AG09309 (cell line): ENCODE data around the gene MUCL3.

Experiments
- DNase-seq: peaks from one replicate; pipeline ENCODE4 v3.0.0-alpha.2; 2010; ENCODE audit warnings: low read depth
- H3K4me3 ChIP-seq: 2 replicates; pipeline ENCODE4 v1.5.1; 2011; ENCODE audit warnings: mild to moderate bottlenecking, low read depth, low read length, moderate library complexity; ENCODE audit not compliant: control insufficient read depth
- TF ChIP-seq, protein P1 (sequence below): IDR thresholded peaks from 2 replicates; pipeline ENCODE4 v1.5.1; 2011; ENCODE audit warnings: mild to moderate bottlenecking, low read depth, low read length, inconsistent platforms; ENCODE audit not compliant: insufficient read depth, control insufficient read depth; ENCODE audit errors: missing control alignments

The MUCL3 gene

DNA sequence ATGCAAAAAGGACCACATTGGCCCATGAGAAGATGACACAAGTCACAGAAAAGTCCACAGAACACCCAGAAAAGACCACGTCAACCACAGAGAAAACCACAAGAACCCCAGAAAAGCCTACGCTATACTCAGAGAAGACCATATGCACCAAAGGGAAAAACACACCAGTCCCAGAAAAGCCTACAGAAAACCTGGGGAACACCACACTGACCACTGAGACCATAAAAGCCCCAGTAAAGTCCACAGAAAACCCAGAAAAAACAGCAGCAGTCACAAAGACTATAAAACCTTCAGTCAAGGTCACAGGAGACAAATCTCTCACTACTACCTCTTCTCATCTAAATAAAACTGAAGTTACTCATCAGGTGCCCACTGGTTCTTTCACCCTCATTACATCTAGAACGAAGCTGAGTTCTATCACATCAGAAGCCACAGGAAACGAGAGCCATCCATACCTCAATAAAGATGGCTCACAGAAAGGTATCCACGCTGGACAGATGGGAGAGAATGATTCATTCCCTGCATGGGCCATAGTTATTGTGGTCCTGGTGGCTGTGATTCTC lies 11.2 kb downstream of the MUCL3 start:
- no peak for DNase-seq
- TF ChIP-seq, protein P1, sequence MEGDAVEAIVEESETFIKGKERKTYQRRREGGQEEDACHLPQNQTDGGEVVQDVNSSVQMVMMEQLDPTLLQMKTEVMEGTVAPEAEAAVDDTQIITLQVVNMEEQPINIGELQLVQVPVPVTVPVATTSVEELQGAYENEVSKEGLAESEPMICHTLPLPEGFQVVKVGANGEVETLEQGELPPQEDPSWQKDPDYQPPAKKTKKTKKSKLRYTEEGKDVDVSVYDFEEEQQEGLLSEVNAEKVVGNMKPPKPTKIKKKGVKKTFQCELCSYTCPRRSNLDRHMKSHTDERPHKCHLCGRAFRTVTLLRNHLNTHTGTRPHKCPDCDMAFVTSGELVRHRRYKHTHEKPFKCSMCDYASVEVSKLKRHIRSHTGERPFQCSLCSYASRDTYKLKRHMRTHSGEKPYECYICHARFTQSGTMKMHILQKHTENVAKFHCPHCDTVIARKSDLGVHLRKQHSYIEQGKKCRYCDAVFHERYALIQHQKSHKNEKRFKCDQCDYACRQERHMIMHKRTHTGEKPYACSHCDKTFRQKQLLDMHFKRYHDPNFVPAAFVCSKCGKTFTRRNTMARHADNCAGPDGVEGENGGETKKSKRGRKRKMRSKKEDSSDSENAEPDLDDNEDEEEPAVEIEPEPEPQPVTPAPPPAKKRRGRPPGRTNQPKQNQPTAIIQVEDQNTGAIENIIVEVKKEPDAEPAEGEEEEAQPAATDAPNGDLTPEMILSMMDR, result no peak
- no peak overlapping the region for H3K4me3 ChIP-seq

GRCh38 chr6:30954631-30955366 lies 14.0 kb downstream of the MUCL3 start:
- H3K4me3 ChIP-seq, result peak overlapping the region; percentile 28; the same call in 1 of the 2 replicates
- TF ChIP-seq, protein P1, result no peak
- DNase-seq, result no peak

GRCh38 chr6:30955367-30956042 lies 14.7 kb downstream of the MUCL3 start:
- peak overlapping the region; percentile 28 for H3K4me3 ChIP-seq
- no peak for DNase-seq

DNA sequence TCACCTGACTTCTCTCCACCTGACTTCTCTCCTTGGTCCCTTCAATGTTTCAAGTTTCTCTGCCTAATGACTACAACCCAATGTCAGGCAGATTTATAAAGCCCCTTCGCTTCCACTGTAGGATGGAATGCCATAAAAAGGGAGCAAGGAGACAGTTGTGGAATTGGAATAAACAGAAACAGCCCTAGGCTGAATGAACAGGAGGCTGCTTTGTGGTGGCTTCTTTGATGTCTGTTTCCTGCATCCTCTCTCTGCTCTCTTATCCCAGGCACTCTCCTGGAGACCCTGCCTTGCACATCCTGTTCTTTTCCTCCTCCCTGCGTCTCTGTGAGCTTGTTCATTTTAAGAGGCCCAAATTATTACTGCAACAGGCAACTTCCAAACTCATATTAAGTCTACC lies 16.9 kb downstream of the MUCL3 start:
- TF ChIP-seq, protein P1, result no peak
- no peak for DNase-seq
- no peak overlapping the region for H3K4me3 ChIP-seq

More at GRCh38 chr6:30955367-30956042, 14.7 kb downstream of the MUCL3 start:
- TF ChIP-seq, protein P1, result no peak

- TF ChIP-seq, protein P1, result no peak
- no peak overlapping the region for H3K4me3 ChIP-seq
- DNase-seq, result no peak
Observed at GRCh38 chr6:30960907-30961673, 20.3 kb downstream of the MUCL3 start.

- H3K4me3 ChIP-seq, result no peak overlapping the region
Observed at GRCh38 chr6:30962716-30963115, 21.9 kb downstream of the MUCL3 start.

More at GRCh38 chr6:30962716-30963115, 21.9 kb downstream of the MUCL3 start:
- TF ChIP-seq, protein P1, result no peak
- DNase-seq, result no peak
